ENCODE results near the gene ZFYVE28.

Gene ZFYVE28

DNA sequence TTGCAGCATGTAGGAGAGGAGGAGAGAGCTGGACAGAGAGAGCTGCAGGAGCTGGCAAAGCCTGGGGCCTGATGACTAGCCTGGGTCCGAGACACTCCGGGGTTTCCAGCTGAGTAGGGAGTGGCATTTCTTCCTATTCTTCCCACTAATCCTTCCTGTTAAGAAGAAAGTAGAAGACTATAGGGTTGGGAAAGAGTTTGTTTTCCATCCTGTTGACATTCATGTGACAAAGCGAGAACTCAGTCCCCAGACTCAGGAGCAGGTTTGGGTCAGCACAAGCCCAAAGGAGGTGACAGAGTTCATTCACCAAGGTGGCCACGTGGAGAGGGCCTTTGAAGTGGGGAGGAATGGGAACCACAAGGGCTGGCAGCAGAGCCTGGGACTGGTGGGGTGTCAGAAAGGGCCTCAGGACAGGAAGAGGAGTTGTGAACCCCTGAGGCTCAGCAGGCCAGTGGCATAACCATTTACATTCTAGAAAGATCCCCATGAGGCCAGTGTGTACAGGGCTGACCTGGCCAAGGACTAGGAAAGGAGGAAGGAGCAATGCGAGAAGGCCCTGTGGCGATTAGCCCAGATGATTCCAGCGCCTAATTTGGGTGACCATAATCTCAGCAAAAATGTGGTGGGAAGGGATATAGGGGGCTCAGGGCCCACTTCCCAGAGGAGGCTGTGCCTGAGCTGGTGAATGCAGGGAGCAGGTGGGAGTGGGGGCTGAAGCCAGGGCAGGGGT is 173.2 kb downstream of the ZFYVE28 start:
- Histone ChIP-seq H3K27me3 (ENCODE audit: insufficient read depth, insufficient read length) (no peaks in the 10 kb centered on the region), H3K4me3 (ENCODE audit: insufficient read length, low read depth) (no peak overlapping the region), H3K9ac (ENCODE audit: insufficient read length, low read depth) (no peak overlapping the region), H3K4me1 (ENCODE audit: insufficient read depth, insufficient read length) (peaks cover 6% of the 10 kb centered on the region), H3K36me3 (ENCODE audit: insufficient read depth, insufficient read length, low read length) (peaks cover 11% of the 10 kb centered on the region), H3K9me3 (ENCODE audit: insufficient read depth, low read length) (peaks cover 31% of the 10 kb centered on the region; the same call in 1 of the 2 replicates)
- TF ChIP-seq SUZ12 (IDR thresholded peaks at IDR 0.05; ENCODE audit: extremely low read depth, insufficient read depth, insufficient read length) = no peak
- no peak for TF ChIP-seq YY1 (IDR thresholded peaks at IDR 0.05; ENCODE audit: insufficient read depth, insufficient read length)
- TF ChIP-seq ZNF274 (IDR thresholded peaks at IDR 0.05; ENCODE audit: low read depth, low read length) = no peak
- no peak for DNase-seq (ENCODE audit: low read depth, low spot score)

DNA sequence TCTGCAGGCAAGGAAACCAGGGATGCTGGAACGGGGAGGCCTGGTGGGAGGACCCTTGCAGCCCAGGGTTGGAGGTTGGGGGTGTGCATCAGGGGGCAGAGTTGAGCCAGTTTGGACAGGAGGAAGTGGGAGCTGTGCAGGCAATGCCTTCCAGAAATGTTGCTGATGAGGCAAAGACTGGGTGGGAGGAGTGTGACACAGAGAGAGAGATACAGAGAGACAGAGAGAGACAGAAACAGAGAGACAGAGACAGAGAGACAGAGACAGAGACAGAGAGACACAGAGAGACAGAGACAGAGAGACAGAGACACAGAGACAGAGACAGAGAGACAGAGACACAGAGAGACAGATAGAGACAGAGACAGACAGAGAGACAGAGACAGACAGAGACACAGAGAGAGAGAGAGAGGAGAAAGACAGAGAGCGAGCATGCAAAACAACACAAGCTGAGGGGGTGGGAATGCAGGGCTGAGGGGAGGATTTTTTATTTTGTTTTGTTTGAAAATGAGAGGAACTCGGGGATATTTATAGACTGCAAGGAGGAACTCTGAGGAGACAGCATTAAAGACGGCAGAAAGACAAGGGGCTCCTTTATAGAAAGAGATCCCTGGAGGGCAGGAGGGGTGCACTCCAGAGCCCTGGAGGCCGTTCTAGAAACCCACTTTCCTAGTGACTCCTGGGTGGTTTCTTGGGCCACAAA is 174.6 kb downstream of the ZFYVE28 start:
- no peak overlapping the region for H3K4me3 ChIP-seq (ENCODE audit: insufficient read length, low read depth)
- H3K36me3 ChIP-seq (ENCODE audit: insufficient read depth, insufficient read length, low read length) = peaks cover 12% of the 10 kb centered on the region
- no peak overlapping the region for H3K9ac ChIP-seq (ENCODE audit: insufficient read length, low read depth)
- H3K4me1 ChIP-seq (ENCODE audit: insufficient read depth, insufficient read length) = peaks cover 3% of the 10 kb centered on the region
- no peak for DNase-seq (ENCODE audit: low read depth, low spot score)
- no peaks in the 10 kb centered on the region for H3K27me3 ChIP-seq (ENCODE audit: insufficient read depth, insufficient read length)
- no peak for TF ChIP-seq YY1 (IDR thresholded peaks at IDR 0.05; ENCODE audit: insufficient read depth, insufficient read length)
- TF ChIP-seq ZNF274 (IDR thresholded peaks at IDR 0.05; ENCODE audit: low read depth, low read length) = no peak
- TF ChIP-seq SUZ12 (IDR thresholded peaks at IDR 0.05; ENCODE audit: extremely low read depth, insufficient read depth, insufficient read length) = no peak
- peaks cover 31% of the 10 kb centered on the region; the same call in 1 of the 2 replicates for H3K9me3 ChIP-seq (ENCODE audit: insufficient read depth, low read length)

DNA sequence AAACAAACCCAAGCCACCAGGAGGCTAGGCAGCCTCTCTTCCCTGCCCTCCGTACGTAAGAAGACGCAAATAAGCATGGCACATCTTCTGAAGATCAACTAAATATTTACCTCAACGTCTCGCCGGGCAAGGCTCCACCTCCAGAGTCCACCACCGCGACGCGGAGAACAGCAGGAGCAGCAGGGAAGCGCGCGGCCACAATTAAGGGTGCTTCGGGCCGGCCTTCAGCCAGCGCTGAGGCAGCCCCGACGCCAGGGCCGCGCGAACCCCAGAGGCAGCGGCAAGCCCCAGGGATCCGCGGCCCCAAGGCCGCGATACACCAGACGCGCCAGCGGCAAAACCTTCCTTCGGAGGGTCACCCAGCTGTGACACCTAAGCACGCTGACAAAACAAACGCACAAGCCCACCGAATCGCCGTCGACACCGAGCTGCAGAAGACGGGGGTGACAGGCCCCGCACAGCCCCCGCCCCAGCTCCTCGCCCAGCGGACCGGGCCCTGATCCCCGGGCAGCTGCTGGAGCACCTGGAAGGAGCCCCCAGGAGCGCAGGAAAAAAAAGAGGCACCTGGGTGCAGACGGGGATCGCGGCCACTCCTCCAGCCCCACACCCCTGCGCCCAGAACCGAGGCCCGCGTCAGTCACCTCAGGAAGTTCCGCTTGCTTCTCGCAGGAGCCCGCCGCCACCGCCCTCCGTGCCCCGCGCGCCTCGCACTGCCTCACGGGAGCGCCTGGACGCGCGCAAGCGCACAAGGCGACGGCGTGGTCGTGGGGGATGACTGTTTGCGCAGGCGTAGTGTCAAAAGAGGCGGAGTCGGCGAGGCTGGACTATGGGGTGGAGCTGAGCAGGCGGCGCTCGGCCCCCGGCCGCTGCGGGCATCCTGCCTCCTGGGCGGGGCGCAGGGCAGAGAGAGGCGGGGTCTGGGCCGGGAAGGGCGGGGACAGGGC is 176.8 kb downstream of the ZFYVE28 start, which contains the start of the genes HAUS3 and POLN:
TSS of gene HAUS3 (minus strand) at position 712 of the 944 bp plus-strand sequence. CDS start 1,175 bp downstream, outside the sequence.
TSS of gene POLN (minus strand) at position 712 of the 944 bp plus-strand sequence. CDS start 12,890 bp downstream, outside the sequence.
- Histone ChIP-seq H3K4me1 (ENCODE audit: insufficient read depth, insufficient read length) (no peaks in the 10 kb centered on the region), H3K9ac (ENCODE audit: insufficient read length, low read depth) (peak within 1 kb of the TSS; percentile 81), H3K27me3 (ENCODE audit: insufficient read depth, insufficient read length) (no peaks in the 10 kb centered on the region), H3K9me3 (ENCODE audit: insufficient read depth, low read length) (peaks cover 31% of the 10 kb centered on the region; the same call in 1 of the 2 replicates), H3K4me3 (ENCODE audit: insufficient read length, low read depth) (peak within 1 kb of the TSS; percentile 83), H3K36me3 (ENCODE audit: insufficient read depth, insufficient read length, low read length) (peaks cover 31% of the 10 kb centered on the region)
- TF ChIP-seq YY1 (IDR thresholded peaks at IDR 0.05; ENCODE audit: insufficient read depth, insufficient read length) (no peak), ZNF274 (IDR thresholded peaks at IDR 0.05; ENCODE audit: low read depth, low read length) (no peak), SUZ12 (IDR thresholded peaks at IDR 0.05; ENCODE audit: extremely low read depth, insufficient read depth, insufficient read length) (no peak)
- peak; percentile 97 for DNase-seq (ENCODE audit: low read depth, low spot score)

DNA sequence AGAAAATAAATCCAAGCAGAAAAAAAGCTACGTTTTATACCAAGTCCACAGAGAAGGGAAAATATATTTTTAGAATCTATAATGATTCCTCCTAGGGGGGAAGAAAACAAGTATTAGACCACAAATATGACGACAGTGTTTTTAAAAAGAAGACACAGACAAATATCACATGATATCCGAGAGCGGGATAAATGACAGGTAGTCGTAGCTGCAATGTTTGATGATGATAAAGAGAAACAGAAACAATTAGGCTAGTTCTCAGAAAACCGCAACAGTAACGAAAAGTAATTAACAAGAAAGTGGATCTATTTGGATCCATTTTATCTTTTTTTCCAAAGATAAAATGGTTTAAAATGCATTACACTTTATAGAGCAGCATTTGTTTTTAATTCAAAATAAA is 177.4 kb downstream of the ZFYVE28 start:
- H3K36me3 ChIP-seq (ENCODE audit: insufficient read depth, insufficient read length, low read length) = peaks cover 35% of the 10 kb centered on the region
- TF ChIP-seq SUZ12 (IDR thresholded peaks at IDR 0.05; ENCODE audit: extremely low read depth, insufficient read depth, insufficient read length) (no peak), YY1 (IDR thresholded peaks at IDR 0.05; ENCODE audit: insufficient read depth, insufficient read length) (no peak), ZNF274 (IDR thresholded peaks at IDR 0.05; ENCODE audit: low read depth, low read length) (no peak)
- no peaks in the 10 kb centered on the region for H3K27me3 ChIP-seq (ENCODE audit: insufficient read depth, insufficient read length)
- peak overlapping the region; percentile 81 for H3K9ac ChIP-seq (ENCODE audit: insufficient read length, low read depth)
- peak overlapping the region; percentile 83 for H3K4me3 ChIP-seq (ENCODE audit: insufficient read length, low read depth)
- H3K4me1 ChIP-seq (ENCODE audit: insufficient read depth, insufficient read length) = no peaks in the 10 kb centered on the region
- H3K9me3 ChIP-seq (ENCODE audit: insufficient read depth, low read length) = peaks cover 28% of the 10 kb centered on the region; the same call in 1 of the 2 replicates
- DNase-seq (ENCODE audit: low read depth, low spot score) = no peak

DNA sequence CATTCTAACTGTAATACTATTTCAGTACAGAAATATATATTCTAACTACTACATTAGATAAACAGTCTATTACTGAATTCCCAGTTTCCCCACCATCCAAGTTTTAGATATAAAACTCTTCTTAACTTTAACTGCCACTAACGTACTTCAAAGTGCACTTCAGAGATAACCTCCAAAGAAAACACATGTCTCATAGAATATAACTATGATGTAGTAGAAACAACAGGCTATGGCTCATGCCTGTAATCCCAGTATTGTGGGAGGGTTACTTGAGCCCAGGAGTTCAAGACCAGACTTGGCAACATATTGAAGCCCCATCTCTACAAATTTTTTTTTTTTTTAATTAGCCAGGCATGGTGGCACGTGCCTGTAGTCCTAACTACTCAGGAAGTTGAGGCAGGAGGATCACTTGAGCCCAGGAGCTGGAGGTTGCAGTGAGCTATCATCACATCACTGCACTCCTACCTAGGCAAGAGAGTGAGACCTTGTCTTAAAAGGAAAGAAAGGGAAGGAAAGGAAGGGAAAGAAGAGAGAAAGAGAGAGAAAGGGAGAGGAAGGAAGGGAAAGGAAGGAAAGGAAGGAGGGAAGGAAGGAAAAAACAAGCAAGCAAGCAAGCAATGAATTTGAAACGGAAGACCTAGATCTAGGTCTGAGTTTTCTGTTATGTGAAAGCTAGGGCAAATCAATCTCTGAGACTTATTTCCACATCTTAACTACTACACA is 181.3 kb downstream of the ZFYVE28 start:
- no peak for DNase-seq (ENCODE audit: low read depth, low spot score)
- Histone ChIP-seq H3K4me1 (ENCODE audit: insufficient read depth, insufficient read length) (no peaks in the 10 kb centered on the region), H3K36me3 (ENCODE audit: insufficient read depth, insufficient read length, low read length) (peaks cover 59% of the 10 kb centered on the region), H3K4me3 (ENCODE audit: insufficient read length, low read depth) (no peak overlapping the region), H3K27me3 (ENCODE audit: insufficient read depth, insufficient read length) (no peaks in the 10 kb centered on the region), H3K9ac (ENCODE audit: insufficient read length, low read depth) (no peak overlapping the region), H3K9me3 (ENCODE audit: insufficient read depth, low read length) (no peaks in the 10 kb centered on the region)
- TF ChIP-seq ZNF274 (IDR thresholded peaks at IDR 0.05; ENCODE audit: low read depth, low read length) (no peak), SUZ12 (IDR thresholded peaks at IDR 0.05; ENCODE audit: extremely low read depth, insufficient read depth, insufficient read length) (no peak), YY1 (IDR thresholded peaks at IDR 0.05; ENCODE audit: insufficient read depth, insufficient read length) (no peak)

DNA sequence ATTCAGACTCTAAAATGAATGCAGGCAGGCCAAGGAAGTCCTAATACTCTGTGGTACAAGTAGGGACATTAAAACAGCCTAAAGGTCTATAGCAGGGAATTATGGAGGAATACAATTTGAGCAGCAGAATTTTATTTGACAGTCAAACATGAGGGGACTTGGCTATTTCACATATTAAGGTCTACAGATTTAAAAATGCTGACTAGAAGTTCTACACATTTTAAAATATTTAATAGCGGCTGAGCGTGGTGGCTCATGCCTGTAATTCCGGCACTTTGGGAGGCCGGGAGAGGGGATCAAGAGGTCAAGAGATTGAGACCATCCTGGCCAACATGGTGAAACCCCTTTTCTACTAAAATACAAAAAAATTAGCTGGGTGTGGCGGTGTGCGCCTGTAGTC is 187.4 kb downstream of the ZFYVE28 start:
- Histone ChIP-seq H3K27me3 (ENCODE audit: insufficient read depth, insufficient read length) (no peaks in the 10 kb centered on the region), H3K9ac (ENCODE audit: insufficient read length, low read depth) (no peak overlapping the region), H3K4me3 (ENCODE audit: insufficient read length, low read depth) (no peak overlapping the region), H3K4me1 (ENCODE audit: insufficient read depth, insufficient read length) (no peaks in the 10 kb centered on the region), H3K9me3 (ENCODE audit: insufficient read depth, low read length) (no peaks in the 10 kb centered on the region), H3K36me3 (ENCODE audit: insufficient read depth, insufficient read length, low read length) (peaks cover 49% of the 10 kb centered on the region)
- no peak for TF ChIP-seq YY1 (IDR thresholded peaks at IDR 0.05; ENCODE audit: insufficient read depth, insufficient read length)
- no peak for TF ChIP-seq ZNF274 (IDR thresholded peaks at IDR 0.05; ENCODE audit: low read depth, low read length)
- no peak for TF ChIP-seq SUZ12 (IDR thresholded peaks at IDR 0.05; ENCODE audit: extremely low read depth, insufficient read depth, insufficient read length)
- DNase-seq (ENCODE audit: low read depth, low spot score) = no peak
